GM18526 (cell line): ENCODE data around the gene PCBP4.

Experiments
- POLR2A ChIP-seq: IDR thresholded peaks from 3 replicates; pipeline ENCODE4 v1.6.1; 2011; ENCODE audit not compliant: insufficient read length; ENCODE audit errors: extremely low read depth

The PCBP4 gene

DNA sequence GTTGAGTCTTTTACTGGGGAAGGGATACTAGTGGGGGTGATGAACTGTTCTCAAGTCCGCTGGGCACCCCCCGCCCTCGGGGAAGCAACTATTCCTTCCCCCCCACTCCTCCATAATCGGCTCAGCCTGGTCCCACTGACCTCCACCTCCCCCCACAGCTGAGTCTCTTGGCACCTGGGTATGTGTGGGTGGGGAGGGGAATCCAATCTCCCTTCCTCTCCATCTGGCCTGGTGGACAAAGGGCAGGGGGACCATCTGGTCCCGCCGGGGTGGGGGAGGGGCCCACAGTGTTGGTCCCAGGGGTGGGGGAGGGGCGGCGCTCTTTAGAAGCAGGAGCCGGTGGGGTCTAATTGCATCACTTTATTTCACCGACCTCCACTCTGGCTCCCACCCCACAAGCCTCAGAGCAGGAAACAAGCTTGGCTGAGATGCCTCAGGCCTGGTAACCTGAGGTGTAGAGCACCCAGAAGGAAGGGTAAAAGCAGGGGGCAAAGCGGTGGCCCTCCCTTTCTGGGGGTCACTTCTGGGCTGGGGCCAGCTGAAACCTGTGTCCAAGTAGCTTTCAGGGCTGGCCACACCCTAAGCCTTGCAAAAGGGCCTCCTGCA lies 1.0 kb upstream of the PCBP4 start:
- no peak for TF ChIP-seq POLR2A

DNA sequence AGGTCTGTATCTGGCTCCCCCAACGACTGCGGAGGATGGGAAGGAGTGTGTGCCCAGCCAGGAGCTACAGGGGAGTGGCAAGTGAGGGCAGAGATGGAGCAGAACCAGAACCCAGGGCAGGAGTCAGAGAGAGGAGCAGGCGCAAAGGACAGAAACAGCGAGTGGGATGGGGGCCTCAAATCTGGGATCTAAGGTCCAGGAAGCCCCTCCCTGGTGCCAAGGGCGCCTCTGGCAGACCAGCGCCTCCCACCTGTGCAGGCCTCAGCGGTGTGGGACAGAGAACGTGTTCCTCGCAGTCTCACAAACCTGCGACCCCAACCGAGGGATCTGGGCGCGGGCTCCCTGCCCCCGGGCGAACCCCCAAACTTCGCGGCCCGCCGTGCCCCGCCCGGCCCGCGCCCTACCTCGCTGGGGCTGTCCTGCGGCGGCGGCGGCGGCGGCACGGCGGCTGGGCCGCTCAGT lies 301 bp downstream of the PCBP4 start:
- no peak for TF ChIP-seq POLR2A

DNA sequence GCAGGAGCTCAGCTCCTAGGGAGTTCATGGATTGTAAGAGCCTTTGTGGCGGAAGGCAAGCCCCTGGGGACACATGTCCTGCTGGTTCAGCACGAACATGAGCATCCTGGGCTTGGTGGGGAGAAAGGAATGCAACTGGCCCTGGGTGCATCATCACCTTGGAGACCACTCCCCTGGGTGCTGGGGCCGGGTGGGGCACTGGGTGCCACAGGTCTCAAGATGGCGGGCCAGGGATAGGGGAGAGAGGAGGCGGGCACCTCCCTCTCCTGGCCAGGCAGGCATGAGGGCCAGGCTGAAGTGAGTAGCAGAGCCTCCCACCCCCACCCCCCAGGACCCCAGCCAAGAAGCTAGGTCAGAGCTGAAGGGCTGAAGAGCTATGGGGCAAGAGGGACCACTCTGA lies 768 bp downstream of the PCBP4 start:
- TF ChIP-seq POLR2A = no peak

DNA sequence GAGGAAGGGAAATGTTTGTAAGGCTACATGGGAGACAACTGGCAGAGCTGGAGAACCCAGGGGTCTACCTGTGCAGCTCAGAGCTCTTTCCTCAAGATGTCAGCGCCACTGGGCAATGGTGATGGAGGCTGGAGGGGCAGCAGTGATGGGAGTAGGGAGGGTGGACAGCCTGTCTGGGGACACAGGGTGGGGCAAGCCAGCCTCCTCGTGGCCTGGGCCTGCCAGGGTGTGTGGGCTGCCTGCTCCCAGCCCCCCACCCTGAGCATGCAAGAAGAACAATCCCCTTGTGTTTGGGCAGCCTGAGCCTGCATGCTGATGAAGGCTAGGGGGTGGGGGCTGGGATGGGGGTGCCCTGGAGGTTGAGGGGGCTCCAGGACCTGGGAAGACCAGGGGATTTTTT lies 1.2 kb downstream of the PCBP4 start:
- no peak for TF ChIP-seq POLR2A

DNA sequence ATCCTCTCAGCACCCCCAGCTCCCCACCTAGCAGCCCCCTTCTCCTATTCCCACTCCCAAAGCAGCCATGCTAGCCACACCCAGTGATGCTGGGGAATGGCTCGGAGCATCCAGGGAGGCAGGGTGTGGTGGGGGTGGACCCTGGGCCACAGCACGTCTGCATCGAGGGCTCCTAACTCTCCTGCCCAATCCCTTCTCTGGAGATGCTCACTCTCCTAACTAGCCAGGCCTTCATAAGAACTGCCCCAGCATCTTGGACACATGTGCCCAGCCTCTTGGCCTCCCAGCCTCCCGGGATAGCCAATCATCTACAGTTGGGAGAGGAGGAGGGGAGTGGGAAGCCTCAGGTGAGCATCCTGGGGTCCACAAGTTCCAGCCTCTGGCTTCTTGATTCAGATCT lies 2.7 kb downstream of the PCBP4 start:
- TF ChIP-seq POLR2A = no peak

DNA sequence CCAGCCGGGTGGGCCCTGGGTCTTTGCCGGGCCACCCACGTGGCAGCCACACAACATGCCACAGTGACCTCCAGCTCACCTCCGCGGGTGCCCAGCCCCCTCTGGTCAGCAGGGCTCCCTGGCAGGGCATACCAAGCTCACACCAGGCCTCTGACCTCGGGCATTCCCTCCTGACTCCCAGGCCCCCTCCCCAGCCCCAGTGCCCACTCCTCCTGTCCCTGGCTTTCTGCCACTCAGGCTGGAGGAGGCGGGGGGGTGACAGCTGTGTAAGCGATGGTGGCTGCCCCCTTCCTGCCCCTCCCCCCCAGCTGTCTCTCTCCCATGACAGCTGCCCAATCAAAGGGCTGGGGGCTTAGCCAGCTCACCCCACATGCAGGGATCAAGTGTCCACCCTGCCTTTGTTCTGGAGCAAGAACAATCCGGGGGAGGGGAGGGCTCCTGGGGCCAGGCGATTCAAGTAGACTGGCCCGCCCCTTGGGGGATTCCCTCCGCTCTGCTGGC lies 3.3 kb downstream of the PCBP4 start:
- TF ChIP-seq POLR2A = no peak

DNA sequence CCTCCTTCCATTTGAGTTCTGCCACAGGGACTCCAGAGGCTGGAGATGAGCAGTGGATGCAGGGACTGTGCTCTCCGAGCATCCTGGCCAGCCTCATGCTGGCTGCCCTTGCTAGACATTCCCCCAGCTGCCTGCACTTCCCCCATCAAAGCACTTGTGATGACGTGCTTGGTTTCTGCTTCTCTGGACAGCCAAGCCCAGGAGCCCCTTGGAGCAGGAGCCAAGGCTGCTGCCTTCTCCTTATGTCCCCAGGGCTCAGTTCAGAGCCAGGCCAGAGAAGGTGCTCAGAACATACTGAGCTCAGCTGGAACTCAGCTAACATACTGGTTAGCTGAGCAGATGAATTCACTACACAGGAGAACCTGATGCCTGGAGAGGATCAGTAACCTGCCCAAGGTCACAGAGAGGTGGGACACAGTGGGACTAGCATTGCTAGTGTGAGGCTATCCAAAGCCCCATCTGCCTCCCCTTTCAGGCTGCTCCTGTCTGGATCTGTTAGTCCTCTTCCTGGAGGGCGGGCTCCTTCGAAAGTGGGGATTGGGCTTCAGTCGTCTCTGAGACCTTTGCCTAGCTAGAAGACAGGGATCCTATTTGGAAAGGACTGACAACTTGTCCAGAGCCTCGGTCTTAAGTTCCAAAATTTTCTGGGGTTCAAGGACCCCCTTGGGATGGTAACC lies 4.3 kb downstream of the PCBP4 start:
- no peak for TF ChIP-seq POLR2A

DNA sequence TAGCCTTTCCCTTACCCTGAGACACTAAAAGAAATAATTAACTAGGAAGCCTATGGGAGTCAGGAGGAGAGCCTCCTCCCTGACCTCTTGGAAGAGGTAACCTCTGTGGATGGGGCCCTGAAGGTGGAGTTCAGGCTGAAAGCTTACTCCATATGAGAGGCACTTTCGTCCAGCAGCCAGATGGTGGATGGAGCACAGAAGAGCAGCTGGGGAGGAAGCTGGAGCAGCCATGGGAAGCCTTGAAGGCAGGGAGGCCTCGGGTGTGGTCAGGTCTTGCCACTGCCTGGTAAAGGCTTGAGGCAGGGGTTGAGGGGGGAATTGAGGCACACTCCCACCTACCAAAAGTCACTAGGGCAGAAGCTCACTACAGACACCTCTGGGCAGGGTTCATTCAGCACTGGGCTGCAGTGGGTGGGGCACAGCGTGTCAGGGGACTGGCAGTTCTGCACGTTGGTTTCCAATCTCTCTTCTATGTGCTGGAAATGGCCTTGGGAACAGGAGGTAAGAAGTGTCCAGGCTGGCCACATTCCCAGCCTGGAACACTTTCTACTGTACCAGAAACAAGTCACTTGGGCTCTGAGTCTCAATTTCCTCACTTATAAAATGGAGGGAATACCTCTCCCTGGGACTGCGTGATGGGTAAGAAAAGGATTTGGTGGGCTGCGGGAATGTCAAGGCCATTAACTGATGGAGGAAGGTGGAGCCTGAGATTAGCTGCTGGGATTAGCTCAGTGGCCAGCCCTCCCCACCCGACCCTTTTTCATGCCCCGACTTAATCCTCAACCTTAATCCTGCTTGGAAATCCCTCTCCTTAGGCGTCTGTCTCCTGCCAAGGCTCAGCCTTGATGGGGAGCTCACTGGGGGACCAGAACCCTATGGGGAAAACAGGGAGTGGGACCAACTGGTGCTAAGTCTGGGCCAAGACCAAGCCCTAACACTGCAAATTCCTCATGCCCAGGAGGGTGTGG lies 5.4 kb downstream of the PCBP4 start:
- TF ChIP-seq POLR2A = no peak

DNA sequence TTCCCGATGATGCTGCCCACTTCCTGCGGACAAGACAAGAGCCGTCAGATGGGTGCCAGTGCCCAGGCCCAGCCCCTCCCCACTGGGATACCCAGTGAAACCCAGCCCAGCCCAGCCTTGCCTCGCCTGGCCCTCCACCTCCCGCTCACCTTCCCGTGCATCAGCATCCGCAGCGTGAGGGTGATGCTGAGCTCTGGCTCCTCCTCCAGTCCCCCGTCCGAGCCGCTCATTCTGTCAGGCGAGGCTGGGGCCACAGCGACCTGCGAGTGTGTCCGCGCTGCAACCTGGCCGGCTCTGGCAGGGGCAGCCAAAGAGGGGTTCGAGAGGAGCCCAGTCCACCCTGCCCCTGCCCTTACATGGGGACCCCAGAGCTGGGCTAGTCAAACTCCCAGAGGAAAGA lies 6.2 kb downstream of the PCBP4 start:
- TF ChIP-seq POLR2A = no peak

DNA sequence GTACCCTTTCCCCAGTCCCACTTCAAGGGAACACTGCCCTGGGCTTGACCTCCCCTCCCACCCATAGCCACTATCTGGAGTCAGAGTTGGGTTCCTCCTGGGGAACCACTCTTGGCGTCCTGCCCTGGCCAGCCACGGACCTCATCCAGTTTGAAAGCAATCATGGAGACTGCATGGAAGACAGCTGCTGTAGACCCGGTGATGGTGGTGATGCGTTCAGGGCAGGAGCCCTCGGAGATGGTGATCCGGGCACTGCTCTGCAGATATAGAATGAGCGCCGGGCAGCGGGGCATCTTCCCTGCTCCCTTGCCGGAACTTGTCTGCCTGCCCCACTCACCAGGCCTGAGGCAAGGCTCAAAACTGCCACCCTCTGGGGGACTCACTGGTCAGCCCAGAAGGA lies 6.9 kb downstream of the PCBP4 start:
- TF ChIP-seq POLR2A = no peak

DNA sequence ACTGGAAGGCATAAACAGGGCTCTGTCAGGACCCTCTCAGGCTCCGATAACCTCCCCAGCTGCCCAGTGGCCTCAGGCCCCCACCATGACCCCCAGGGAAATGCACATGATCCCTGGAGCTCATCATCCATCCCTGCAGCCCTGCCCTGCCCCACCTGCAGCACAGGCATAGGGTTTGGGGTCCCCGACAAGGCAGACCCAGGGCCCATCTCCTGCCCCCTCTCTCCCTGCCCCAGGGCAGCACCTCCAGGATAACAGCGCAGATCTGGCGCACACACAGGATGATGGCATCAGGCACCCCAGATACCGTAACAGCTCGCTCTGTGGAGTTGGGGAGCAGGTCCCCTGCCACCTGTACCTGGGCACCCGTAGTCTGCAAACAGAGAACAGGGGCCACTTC lies 7.6 kb downstream of the PCBP4 start:
- no peak for TF ChIP-seq POLR2A

DNA sequence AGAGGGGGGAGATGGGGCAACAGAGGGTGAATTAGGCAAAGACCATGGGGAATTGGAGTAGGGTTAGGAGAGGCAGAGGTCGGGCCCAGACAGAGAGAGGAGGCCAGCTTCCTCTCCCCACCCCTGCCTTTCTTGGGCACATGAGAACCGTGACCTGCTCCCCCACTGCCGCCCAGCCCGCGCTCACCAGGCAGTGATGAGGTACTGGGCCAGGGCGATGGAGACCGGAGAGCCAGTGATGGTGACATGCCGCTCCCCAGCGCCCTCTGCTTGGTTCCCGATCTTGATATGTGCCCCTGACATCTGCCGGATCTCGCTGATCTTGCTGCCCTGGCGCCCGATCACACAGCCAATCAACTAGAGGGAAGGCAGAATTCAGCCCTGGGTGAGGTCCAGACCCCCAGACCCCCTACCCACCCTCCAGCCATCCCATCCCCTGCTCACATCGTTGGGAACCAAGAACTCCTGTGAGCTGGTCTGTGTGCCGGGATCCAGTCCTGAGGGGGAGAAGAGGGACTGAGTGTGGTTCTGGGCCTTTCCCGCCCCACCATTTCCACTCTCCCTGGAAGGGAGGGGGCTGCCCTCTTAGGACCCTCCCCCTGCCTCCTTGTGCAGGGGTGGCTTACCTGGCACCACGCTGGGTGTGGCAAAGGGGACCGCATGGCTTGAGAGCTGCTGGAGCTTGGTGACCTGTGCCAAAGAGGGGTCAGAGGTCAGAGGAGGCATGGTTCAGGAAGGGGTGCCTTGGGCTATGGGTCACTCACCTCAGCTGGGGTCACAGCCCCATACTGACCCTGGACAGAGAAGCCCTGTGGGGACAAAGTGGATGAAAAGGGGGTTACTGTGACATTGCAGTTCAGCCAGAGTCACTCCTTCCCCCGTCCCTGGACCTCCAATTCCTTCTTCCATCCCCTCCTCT lies 8.4 kb downstream of the PCBP4 start:
- no peak for TF ChIP-seq POLR2A

DNA sequence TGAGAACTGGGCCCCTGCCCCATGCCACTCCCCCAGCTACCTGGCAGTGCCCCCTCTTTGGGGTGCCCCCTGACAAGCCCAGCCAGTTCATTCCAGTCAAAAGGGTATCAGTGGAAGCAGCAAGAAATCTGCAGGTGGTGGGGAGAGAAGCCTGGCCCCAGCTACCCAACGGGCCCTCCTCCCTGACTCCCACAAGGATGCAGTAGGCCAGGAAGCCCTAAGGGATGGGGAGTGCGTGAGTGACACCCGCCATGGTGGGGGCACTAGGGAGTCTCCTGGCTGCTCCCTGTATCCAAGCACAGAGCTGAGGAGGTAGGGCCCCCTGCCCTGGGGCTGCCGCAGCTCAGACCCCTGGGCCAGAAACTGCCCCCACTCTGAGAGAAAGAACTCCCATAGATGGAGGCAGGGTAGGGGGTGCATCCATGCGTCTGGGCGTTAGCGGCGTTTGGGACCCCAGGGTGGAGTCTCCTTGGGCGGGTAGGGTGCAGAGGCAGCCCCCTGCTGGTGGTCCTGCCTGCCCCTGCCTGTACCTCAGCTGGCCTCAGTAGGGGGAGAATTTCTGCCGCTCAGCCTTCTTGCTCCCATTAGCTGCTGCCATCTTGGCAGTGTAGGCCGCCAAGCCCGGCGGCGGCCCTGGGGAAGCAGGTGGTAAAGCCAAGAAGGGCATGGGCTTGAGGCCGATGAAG lies 9.6 kb downstream of the PCBP4 start:
- TF ChIP-seq POLR2A = no peak

DNA sequence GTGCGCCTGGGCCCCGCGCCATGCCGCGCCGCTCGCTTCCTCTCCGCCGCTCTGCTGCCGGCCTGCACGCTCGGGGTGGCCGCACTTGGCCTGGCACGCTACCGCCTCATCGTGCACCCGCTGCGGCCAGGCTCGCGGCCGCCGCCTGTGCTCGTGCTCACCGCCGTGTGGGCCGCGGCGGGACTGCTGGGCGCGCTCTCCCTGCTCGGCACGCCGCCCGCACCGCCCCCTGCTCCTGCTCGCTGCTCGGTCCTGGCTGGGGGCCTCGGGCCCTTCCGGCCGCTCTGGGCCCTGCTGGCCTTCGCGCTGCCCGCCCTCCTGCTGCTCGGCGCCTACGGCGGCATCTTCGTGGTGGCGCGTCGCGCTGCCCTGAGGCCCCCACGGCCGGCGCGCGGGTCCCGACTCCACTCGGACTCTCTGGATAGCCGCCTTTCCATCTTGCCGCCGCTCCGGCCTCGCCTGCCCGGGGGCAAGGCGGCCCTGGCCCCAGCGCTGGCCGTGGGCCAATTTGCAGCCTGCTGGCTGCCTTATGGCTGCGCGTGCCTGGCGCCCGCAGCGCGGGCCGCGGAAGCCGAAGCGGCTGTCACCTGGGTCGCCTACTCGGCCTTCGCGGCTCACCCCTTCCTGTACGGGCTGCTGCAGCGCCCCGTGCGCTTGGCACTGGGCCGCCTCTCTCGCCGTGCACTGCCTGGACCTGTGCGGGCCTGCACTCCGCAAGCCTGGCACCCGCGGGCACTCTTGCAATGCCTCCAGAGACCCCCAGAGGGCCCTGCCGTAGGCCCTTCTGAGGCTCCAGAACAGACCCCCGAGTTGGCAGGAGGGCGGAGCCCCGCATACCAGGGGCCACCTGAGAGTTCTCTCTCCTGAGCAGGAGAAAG lies 11.1 kb downstream of the PCBP4 start:
- no peak for TF ChIP-seq POLR2A
